Raji (cell line): ENCODE measurements around the gene TINAGL1.

Experiments
- POLR2A ChIP-seq: IDR thresholded peaks from 2 replicates; pipeline ENCODE4 v1.6.1; 2011; ENCODE audit warnings: low read depth, low read length, control low read depth; ENCODE audit not compliant: insufficient read depth

Gene TINAGL1

GRCh38 chr1:31559715-31560114 lies 16.6 kb upstream of the TINAGL1 start:
- TF ChIP-seq POLR2A, result no peak

DNA sequence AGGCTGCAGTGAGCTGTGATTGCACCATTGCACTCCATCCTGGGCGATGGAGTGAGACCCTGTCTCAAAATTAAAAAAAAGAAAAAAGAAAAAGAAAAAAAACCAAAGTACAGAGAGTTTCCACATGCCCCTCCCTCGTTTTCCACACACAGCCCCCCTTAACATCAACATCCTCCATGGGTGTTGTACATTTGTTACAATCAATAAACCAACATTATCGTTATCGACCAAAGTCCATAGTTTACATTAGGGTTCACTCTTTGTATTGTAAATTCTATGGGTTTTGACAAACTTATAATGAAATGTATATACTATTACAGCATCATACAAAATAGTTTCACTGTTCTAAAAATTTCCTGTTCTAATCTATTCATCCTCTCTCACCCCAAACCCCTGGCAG lies 15.9 kb upstream of the TINAGL1 start:
- TF ChIP-seq POLR2A, result no peak

- no peak for TF ChIP-seq POLR2A
Observed at GRCh38 chr1:31562707-31563360, 13.5 kb upstream of the TINAGL1 start.

DNA sequence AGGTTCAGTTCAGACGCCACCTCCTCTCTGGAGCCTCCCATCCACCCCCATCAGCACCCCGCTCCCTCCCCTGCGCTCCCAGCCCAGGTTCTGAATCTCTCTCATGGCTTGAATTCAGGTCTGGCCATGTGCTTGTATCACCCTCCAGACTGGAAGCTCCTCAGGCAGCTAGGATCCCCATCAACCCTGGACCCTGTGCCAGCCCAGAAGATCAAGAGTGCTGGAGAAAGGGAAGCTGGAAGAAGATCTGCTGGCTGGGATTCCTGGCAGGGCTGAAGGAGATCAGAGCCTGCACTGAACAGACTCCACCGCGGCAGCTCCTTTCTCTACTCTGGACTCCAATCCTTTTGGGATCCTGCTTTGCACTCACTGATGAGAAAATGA lies 11.7 kb upstream of the TINAGL1 start:
- no peak for TF ChIP-seq POLR2A

DNA sequence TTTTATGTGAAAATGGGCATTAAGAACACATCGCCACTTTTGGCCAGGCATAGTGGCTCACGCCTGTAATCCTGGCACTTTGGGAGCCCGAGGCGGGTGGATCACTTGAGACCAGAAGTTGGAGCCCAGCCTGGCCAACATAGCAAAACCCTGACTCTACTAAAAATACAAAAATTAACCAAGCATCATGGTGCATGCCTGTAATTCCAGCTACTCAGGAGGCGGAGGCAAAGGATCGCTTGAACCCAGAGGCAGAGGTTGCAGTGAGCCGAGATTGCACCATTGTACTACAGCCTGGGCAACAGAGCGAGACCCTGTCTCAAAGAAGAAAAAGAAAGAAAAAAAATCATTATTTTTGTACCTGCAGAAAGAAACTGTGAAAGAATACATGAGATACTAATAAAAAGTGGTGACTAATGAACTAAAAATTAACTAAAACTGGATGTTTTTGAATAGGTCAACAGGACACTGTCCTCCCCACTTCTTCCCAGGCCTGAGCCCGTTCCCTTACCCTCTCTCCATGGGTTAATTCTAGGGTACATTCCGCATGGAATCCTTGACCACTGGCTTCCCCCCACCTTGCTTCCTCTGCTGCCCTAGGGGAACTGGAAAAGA lies 8.3 kb upstream of the TINAGL1 start:
- no peak for TF ChIP-seq POLR2A

GRCh38 chr1:31568895-31569595 lies 7.3 kb upstream of the TINAGL1 start:
- TF ChIP-seq POLR2A, result no peak

GRCh38 chr1:31569596-31570173 lies 6.6 kb upstream of the TINAGL1 start:
- no peak for TF ChIP-seq POLR2A

GRCh38 chr1:31570228-31570627 lies 6.1 kb upstream of the TINAGL1 start:
- no peak for TF ChIP-seq POLR2A

DNA sequence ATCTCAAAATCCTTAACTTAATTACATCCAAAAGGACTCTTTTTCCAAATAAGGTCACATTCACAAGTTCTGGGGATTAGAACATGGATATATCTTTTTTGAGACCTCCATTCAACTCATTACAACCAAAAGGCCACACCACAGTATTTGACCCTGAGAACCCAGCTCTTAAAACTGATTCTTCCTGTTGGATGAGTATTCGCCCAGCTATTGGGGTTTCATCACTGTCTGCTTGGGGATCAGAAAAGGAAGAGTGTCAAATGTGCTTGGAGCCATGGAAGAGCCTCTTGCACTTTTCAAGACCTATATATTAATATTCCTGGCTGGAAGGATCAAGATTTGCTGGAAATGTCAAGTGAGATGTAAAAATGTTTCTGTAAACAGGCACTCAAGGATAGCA lies 5.4 kb upstream of the TINAGL1 start:
- TF ChIP-seq POLR2A, result no peak

GRCh38 chr1:31571340-31572295 lies 4.7 kb upstream of the TINAGL1 start:
- no peak for TF ChIP-seq POLR2A

GRCh38 chr1:31572323-31573104 lies 3.8 kb upstream of the TINAGL1 start:
- TF ChIP-seq POLR2A, result no peak

- no peak for TF ChIP-seq POLR2A
Observed at GRCh38 chr1:31573261-31573660, 3.1 kb upstream of the TINAGL1 start.

DNA sequence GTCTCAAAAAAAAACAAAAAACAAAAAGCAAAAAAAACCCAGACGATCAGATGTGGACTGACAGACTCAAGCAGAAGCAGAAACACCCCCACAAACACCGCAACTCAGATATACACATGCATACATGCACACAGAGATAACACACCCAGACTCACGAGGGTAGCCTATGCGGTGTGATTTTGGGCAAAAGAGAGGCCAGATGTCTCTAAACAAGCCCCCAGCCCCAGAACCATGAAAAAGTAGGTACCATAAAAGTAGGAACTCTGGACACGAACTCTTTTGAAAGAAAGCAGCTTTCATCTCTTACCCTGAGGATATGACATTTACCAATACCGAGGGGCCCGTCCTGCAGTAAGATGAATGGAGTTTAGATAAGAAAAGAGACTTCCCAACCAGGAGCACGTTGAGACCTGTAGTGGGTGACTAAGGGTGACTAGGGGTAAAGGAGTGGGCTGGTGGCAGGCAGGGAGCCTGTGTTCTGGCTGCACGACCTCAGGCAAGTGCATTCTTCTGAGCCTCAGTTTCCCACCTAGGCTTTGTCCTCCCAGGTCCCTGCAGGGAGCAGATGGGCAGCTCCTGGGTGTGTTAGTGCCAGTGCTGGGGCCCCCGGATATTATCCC lies 1.5 kb upstream of the TINAGL1 start:
- TF ChIP-seq POLR2A, result no peak
